Activated CD4-positive, CD25-positive, alpha-beta regulatory T cell treated with anti-CD3 and anti-CD28 coated beads, Interleukin-2, amount 50 U/mL, for 16 hours (primary cell): Measurements from ENCODE around the gene SZRD1.
A peak's percentile ranks its signal among the peaks of the same experiment; 100 is the strongest.
"Not testable (repeated sequence)": the region's sequence is repeated elsewhere in the genome, so short reads cannot be mapped to it uniquely, and the experiment has no call there.

ENCODE experiments used
- DNase-seq: peaks from one replicate; pipeline ENCODE4 v3.0.0-alpha.2; 2020; ENCODE audit warnings: low read depth, low spot score

The SZRD1 gene, protein sequence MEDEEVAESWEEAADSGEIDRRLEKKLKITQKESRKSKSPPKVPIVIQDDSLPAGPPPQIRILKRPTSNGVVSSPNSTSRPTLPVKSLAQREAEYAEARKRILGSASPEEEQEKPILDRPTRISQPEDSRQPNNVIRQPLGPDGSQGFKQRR

GRCh38 chr1:16366722-16367257 lies at the start of gene SZRD1:
TSS of gene SZRD1 (plus strand) at chr1:16367242. CDS start at chr1:16367258, 16 bp downstream.
- peak; percentile 96 for DNase-seq

- DNase-seq = no peak
These were observed 48.5 kb upstream of the SZRD1 start for GRCh38 chr1:16318555-16318954.

- no peak for DNase-seq
These were observed 45.7 kb upstream of the SZRD1 start for GRCh38 chr1:16321176-16321867.

DNA sequence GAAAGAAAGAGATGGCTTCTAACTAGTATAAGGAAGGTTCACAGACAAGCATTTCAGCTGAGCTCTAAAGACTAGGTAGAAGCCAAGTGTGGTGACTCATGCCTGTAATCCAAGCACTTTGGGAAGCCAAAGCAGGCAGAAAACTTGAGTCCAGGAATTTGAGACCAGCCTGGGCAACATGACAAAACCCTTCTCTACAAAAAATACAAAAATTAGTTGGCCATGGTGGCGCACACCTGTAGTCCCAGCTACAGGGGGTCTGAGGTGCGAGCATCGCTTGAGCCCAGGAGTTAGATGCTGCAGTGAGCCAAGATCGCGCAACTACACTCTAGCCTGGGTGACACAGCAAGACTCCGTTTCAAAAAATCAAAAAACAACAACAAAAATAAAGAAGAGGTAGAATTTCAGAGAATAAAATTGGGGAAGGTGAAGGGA lies 42.6 kb upstream of the SZRD1 start:
- no peak for DNase-seq

GRCh38 chr1:16326833-16327404 lies 40.1 kb upstream of the SZRD1 start:
- no peak for DNase-seq

- no peak for DNase-seq
These were observed 32.2 kb upstream of the SZRD1 start for GRCh38 chr1:16334655-16335340.

DNA sequence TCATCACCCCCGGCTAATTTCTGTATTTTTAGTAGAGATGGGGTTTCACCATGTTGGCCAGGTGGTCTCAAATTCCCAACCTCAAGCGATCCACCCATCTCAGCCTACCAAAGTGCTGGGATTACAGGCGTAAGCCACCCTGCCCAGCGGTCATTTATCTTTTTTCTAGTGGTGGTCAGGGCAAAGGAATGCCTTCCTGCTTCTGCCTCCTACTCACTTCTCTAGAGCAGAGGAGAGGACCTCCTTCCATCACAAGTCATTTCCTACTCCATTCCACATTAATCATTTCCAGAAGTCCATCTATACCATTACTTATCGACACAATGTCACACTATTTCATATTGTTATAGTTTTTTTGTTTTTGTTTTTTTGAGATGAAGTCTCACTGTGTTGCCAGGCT lies 28.1 kb upstream of the SZRD1 start:
- no peak for DNase-seq

DNA sequence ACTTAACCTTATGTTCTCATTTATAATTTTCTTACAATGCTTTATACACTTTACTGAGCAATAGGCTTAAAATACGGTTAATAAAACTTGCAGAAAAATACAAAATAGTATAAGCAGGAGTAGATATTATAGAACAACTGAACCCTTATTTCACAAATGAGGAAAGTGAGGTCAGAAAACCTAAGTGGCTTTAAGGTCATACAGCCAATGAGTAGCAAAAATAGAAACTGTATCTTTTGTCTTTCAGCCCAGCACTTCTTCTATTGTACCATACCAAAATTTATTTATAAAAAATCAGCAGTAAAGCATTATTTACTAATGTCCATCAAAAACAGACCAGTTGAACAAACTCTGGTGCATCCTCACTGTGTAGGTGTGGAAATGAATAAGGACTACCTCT lies 26.4 kb upstream of the SZRD1 start:
- DNase-seq = no peak

DNA sequence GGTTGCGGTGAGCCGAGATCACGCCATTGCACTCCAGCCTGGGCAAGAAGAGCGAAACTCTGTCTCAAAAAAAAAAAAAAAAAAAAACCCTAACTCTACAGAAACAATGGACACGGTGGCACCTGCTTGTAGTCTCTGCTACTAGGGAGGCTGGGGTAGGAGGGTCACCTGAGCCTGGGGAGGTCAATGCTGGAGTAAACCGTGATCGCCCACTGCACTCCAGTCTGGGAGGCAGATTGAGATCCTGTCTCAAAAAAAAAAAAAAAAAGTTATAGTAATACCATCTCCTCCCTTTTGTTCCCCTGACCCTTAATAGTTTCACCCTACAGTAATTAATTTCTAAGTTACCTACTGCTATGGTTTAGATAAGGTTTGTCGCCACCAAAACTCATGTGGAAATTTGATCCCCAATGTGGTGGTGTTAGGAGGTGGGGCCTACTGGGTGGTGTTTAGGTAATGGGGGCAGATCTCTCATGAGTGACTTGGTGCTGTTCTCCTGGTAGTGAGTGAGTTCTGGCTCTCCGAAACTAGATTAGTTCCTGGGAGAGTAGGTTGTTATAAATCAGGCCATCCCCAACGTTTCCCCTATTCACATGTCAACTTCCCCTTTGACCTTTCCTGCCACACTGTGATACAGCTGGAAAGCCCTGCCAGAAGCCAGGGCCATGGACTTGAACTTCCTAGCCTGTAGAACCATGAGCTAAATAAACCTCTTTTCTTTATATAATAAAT lies 24.5 kb upstream of the SZRD1 start:
- no peak for DNase-seq

DNA sequence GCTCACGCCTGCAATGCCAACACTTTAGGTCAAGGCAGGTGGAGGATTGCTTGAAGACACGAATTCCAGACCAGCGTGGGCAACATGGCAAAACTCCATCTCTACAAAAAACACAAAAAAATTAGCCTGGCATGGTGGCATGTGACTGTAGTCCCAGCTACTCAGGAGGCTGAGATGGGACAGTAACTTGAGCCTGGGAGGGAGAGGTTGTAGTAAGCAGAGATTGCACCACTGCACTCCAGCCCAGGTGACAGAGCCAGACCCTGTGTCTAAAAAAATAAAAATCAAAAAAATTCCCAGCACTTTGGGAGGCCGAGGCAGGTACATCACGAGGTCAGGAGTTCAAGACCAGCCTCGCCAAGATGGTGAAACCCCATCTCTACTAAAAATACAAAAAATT lies 23.8 kb upstream of the SZRD1 start:
- DNase-seq = not testable (repeated sequence)

DNA sequence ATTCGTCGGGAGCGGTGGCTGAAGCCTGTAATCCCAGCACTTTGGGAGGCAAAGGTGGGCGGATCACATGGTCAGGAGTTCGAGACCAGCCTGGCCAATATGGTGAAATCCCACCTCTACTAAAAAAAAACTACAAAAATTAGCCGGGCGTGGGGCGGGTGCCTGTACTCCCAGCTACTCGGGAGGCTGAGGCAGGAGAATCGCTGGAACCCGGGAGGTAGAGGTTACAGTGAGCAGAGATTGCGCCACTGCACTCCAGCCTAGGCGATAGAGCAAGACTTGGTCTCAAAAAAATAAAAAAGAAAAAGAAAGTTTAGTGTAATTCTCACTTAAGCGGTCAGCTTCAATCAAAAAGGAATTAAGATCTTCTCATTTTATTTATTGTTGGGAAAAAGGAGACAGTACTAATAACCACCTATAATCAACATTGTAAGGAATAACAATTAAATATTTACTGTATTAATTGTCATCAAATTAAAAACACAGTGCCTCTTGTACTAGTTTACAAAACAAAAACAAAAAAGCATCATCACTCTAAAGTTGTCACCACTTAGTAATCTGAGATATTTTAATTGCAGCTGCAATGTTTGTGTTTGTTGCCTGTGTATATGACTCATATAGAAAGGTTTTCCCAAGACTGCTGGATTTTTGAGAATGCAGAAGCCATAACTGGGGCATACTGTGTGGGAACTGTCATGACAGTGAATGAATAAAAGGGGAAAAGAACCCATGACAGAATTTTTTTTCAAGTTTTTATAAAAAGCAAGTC lies 18.4 kb upstream of the SZRD1 start:
- DNase-seq = no peak

DNA sequence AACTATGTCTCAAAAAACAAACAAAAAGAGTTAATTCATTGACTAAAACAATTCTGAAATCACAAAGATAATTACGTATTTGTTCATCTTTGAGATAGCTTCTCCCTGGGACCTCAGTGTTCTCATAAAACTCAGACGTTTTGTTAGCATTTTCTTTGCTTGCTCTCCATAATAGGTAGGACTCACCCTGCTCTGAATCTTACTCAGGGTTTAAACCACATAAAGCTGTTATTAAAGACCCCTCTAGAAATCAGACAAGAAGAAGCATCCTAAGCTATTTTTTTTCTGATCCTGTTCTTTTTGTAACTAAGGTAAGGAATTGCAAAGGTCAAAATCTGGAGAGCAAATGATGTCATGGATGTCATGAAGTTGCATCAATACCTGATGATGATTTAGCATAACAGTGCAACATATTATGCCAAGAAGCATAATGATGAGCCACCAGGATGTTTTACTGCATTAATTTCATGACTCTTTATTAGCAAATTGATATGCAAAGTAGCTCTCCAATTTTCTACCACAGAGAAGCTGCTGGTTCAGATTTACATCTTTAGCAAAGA lies 17.1 kb upstream of the SZRD1 start:
- no peak for DNase-seq

GRCh38 chr1:16351456-16351993 lies 15.5 kb upstream of the SZRD1 start:
- no peak for DNase-seq

- DNase-seq = peak; percentile 81
These were observed 14.8 kb upstream of the SZRD1 start, which contains the start of gene FBXO42 for GRCh38 chr1:16351994-16352841. TSS of gene FBXO42 (minus strand) at chr1:16352480. CDS start at chr1:16315418, 37,062 bp downstream.

DNA sequence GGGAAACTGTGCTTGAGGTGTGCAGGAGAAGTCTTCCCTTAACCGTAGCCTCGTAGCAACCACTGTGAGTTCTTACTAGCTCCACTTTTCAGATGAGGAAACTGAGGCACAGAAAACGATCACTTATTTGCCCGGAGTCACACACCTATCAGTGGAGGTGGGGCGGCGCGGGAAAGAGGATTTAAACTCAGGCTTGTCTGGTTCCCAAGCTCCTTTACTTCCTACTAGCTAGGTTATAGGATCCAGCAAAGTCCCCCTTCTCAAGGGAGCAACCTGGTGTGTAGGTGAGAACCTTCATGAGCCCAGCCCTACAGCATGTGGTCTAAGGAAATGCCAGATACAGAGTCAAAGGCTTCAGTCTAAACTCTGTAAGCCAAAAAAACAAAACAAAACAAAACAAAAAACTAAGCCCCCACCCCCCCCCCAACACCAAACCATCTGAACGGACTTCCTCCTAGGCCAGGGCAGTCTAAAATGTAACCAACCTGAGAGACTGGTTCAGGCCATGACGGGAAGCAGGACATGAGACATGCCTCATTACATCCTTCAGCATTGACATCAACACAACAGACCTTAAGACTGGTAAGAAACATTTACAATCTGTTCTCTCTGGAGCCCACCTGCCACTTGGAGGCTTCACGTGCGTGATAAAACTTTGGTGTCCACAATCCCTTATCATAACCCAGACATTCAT lies 14.1 kb upstream of the SZRD1 start:
- no peak for DNase-seq

DNA sequence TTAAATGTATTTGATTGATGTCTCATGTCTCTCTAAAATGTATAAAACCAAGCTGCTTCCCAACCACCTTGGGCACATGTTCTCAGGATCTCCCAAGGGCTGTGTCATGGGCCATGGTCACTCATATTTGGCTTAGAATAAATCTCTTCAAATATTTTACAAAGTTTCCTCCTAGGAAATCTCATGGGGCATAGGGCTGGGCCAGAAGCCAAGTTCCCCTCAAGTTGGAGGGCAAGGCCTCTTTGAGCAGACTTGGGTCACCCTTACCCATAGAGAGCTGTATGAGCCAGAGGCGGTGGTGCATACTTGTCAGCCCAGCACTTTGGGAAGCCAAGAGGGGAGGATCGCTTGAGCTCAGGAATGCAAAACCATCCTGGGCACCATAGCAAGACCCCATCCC lies 12.4 kb upstream of the SZRD1 start:
- DNase-seq = no peak

DNA sequence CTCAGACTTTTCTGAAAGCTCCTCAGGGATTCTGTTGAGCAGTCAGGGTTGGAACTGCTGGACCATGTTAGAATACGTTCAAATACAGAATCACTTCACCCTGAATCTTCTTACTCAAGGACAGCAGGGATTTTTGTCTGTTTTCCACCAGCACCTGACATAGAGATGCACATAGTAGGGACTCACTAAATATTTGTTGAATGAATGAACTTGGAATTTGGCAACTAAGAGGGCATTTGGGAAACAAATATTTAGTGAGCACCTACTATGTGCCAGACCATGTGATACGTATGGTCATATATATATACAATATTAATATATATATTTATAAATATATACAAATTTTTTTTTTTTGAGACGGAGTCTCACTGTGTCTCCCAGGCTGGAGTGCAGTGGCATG lies 10.2 kb upstream of the SZRD1 start:
- DNase-seq = no peak

GRCh38 chr1:16365146-16365498 lies 1.9 kb upstream of the SZRD1 start:
- not testable (repeated sequence) for DNase-seq
